ENCODE results near the gene STXBP3.

- TF ChIP-seq, protein P1, sequence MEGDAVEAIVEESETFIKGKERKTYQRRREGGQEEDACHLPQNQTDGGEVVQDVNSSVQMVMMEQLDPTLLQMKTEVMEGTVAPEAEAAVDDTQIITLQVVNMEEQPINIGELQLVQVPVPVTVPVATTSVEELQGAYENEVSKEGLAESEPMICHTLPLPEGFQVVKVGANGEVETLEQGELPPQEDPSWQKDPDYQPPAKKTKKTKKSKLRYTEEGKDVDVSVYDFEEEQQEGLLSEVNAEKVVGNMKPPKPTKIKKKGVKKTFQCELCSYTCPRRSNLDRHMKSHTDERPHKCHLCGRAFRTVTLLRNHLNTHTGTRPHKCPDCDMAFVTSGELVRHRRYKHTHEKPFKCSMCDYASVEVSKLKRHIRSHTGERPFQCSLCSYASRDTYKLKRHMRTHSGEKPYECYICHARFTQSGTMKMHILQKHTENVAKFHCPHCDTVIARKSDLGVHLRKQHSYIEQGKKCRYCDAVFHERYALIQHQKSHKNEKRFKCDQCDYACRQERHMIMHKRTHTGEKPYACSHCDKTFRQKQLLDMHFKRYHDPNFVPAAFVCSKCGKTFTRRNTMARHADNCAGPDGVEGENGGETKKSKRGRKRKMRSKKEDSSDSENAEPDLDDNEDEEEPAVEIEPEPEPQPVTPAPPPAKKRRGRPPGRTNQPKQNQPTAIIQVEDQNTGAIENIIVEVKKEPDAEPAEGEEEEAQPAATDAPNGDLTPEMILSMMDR (IDR thresholded peaks at IDR 0.05): no peak
- TF ChIP-seq POLR2A (IDR thresholded peaks at IDR 0.05): no peak
Measured at GRCh38 chr1:108706643-108707042, 39.8 kb upstream of the STXBP3 start.

Data from gastroesophageal sphincter (tissue), 3 donors.